HG03342 (cell line): Measurements from ENCODE around the gene MTHFD2.
"Not testable (repeated sequence)": the region's sequence is repeated elsewhere in the genome, so short reads cannot be mapped to it uniquely, and the experiment has no call there.

Experiments used
- ATAC-seq: cut with Tn5 transposase; IDR thresholded peaks from one replicate; pipeline ENCODE4 v1.9.1; 2021; ENCODE audit warnings: mild to moderate bottlenecking, moderate library complexity; ENCODE audit not compliant: unreplicated experiment

Gene MTHFD2

DNA sequence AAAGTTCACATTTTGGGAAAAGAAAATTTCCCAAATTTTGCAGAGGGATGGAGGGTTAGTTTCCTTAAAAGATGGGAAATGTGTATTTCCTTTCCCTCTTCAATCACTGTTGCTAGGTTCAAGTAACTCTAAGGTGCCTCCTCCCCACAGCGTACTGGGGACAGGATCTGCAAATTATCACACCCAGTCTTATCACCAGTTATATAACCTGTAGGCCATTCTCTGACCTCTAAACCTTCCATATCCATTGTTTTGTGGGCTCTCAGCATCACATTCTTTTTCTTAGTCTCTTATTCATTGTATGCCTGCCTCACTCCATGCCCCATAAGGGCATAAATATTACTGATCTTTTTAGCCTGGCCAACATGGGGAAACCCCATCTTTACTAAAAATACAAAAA lies 3.6 kb upstream of the MTHFD2 start:
- ATAC-seq: no peak

GRCh38 chr2:74197049-74197448 lies 1.4 kb upstream of the MTHFD2 start:
- no peak for ATAC-seq

GRCh38 chr2:74198023-74198460 lies 373 bp upstream of the MTHFD2 start:
- no peak for ATAC-seq

- ATAC-seq: no peak
These were observed 873 bp downstream of the MTHFD2 start for GRCh38 chr2:74199275-74199701.

- no peak for ATAC-seq
These were observed 1.5 kb downstream of the MTHFD2 start for GRCh38 chr2:74199871-74200305.

DNA sequence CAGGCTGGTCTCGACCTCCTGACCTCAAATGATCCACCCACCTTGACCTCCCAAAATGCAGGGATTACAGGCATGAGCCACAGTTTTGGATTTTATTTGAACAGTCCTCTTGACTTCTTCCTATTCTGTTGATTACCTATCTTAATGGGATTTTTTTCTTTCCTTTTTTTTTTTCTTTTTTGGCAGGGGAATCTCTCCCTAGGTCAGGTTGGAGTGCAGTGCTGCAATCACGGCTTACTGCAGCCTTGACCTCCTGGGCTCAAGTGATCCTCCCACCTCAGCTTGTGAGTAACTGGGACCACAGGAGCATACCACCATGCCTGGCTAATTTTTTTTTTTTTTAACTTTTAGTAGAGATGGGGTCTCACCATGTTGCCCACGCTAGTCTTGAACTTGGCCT lies 2.8 kb downstream of the MTHFD2 start:
- no peak for ATAC-seq

- ATAC-seq: no peak
These were observed 3.2 kb downstream of the MTHFD2 start for GRCh38 chr2:74201596-74201995.

DNA sequence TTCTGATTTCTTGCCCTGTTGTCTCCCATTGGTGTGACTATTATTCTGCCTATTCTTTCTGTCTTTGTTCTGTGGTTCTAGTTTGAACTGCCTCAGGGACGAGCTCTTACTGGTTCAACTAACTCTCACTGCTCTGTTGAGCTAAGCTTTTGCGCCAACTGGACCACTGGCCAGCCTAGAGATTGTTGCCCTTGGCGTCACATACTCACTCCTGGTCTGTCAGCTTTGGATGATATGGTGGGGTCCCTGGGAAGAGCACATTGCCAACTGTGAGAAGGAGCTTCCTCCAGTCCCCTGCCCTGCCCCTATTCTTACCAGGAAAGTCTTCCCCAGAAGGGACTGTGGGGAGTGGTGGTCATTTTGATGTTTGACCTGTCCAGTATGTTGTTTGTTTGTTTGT lies 6.0 kb downstream of the MTHFD2 start:
- no peak for ATAC-seq

GRCh38 chr2:74205113-74205512 lies 6.7 kb downstream of the MTHFD2 start:
- ATAC-seq: no peak

GRCh38 chr2:74205596-74205995 lies 7.2 kb downstream of the MTHFD2 start:
- ATAC-seq: no peak

- peak; percentile 81 for ATAC-seq
These were observed 7.8 kb downstream of the MTHFD2 start for GRCh38 chr2:74206180-74206688.

- ATAC-seq: no peak
These were observed 14.4 kb downstream of the MTHFD2 start for GRCh38 chr2:74212702-74213410.

GRCh38 chr2:74215771-74216170 lies 17.4 kb downstream of the MTHFD2 start:
- ATAC-seq: not testable (repeated sequence)

GRCh38 chr2:74216642-74217041 lies 18.2 kb downstream of the MTHFD2 start:
- no peak for ATAC-seq

- no peak for ATAC-seq
These were observed 21.6 kb downstream of the MTHFD2 start for GRCh38 chr2:74219846-74220486.

DNA sequence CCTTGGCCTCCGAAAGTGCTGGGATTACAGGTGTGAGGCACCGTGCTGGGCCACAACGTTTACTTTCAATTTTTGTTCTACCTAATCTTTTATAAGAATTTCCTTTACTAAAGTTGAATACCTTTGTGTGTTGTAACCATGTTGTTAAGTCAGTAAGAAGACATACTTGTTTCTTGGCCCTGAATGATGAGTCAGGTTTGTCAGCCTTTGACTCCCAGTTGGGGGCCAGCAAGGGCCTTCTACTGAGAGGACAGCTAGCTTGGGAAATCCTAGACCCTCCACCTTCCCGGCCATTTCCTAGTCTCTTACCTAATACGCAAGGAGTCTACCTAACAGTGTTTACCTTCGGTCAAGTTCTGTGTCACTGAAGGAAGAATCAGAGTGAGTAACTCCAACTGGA lies 22.7 kb downstream of the MTHFD2 start:
- no peak for ATAC-seq

- no peak for ATAC-seq
These were observed 23.3 kb downstream of the MTHFD2 start for GRCh38 chr2:74221604-74222299.

GRCh38 chr2:74222300-74222650 lies 23.9 kb downstream of the MTHFD2 start:
- no peak for ATAC-seq

- no peak for ATAC-seq
These were observed 25.7 kb downstream of the MTHFD2 start for GRCh38 chr2:74223941-74224770.

DNA sequence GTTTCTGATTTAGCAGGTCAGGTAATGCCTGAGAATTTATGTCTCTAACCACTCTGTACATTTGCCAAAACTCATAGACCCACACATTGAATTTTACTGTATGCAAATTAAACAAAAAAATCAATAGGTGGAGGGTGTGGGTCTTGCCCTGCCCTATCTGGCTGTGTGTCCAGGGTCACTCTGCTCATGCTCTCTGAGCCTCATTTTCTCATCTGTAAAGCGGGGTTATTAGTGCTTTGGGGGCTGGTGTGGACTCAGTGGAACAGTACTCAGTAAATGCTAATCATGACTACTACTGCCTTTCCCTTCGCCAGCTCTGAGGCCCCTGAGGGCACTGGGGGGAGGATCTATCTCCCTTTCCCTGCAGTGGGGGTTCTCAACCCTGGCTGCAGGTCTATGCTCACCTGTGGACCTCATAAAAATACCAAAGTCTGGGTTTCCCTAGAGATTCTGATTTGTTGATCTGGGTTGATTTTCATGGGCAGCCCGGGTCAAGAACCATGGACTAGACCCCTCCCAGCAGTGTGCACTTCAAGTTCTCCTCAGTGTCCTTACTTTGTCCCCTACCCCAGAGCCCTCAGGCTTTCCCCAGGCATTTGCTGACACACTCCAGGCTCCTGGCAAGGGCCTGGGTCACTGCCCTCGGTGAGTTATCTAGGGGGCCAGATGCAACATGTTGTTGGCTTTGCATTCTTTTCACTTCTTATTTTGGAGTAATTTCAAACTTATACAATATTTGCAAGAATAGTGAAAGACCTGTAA lies 27.5 kb downstream of the MTHFD2 start:
- ATAC-seq: no peak
